ENCODE results near the gene B9D1.

B9D1 gene

DNA sequence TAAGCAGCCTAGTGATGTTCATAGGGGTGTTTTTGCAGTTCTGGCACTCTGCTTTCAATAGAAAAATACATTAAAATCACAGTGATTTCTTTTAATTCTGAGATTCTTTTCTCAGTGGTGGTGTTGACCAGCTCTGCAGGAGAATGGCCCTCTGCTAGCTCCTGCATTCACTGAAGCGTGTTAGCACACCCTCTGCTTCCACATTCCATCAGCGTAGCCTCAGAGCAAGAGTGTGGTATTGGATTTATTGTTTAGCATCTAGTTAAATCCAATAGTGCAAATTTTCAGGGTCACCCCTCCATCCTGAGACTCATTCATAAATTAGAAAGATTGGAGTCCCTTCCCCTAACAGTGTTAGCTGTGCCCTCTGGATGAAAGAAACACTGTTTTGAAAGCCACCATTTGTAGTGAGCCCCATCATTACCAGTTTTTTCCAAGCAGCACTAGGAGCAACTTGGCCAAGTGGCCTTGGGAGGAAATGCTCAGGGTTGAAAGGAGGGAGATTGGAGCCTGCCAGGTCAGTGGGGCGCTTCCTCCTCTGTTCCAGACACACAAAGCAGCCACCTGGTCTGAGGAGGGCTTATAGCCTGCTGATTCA, 45.7 kb downstream of the B9D1 start:
- no peak for DNase-seq

DNA sequence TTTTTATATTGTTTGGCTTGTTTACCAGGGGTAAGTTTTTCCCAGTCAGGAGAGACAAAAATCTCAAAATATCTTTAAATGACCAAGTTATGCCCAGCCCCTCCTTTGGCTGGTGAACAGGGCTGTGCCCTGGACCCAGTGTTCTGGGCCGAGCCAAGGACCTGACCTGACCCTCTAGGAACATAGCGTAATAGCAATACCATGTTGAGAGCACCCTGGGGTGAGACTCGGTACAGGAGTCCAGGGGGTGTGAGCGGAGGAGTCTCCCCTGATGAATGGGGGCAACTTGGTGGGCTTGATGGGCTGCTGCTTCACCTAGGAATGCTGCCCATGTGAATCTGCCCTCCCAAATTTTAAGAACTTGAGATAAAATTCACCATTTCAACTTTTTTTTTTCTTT, 47.4 kb downstream of the B9D1 start:
- no peak for DNase-seq

DNA sequence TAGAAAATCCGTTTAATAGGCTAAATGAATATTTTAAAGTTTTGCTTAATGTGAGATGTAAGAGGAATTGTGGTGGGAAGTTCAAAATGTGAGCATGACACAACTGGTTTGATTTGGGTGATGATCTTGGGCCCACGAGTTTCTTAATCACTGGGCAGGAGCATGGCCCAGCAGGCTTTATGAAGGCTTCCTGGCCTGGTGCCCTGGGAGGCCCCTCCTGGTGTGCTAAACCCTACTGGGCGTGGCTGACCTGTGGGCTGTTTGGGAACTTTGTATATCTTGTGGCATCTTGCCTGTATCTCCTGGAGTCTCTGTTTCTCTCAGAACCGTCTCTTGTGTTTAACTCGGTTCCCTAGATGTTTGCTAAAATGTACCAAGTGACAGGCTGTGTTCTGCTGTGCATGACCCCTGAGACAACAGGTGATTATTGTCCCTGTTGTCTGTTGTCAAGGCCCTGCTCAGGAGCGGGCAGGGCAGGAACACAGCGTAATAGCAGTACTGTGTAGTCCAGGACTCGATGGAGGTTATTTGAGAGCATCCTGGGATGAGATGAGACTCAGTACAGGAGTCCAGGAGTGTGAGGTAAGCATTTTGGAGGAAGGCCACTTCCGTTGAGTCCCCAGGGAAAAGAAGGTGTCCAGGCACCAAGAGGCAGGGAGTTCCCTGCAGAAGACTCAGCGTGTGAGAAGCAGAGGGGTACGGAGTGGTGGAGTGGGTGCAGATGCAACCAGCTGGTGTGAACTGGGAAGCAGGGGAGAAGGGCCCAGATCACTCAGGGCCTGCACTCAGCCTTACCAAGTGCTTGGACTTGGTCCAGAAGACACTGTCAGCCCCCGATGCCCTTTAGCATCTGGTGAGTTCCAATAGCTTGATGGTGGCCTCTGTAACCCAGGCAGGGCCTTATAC, 48.5 kb downstream of the B9D1 start:
- no peak for DNase-seq

DNA sequence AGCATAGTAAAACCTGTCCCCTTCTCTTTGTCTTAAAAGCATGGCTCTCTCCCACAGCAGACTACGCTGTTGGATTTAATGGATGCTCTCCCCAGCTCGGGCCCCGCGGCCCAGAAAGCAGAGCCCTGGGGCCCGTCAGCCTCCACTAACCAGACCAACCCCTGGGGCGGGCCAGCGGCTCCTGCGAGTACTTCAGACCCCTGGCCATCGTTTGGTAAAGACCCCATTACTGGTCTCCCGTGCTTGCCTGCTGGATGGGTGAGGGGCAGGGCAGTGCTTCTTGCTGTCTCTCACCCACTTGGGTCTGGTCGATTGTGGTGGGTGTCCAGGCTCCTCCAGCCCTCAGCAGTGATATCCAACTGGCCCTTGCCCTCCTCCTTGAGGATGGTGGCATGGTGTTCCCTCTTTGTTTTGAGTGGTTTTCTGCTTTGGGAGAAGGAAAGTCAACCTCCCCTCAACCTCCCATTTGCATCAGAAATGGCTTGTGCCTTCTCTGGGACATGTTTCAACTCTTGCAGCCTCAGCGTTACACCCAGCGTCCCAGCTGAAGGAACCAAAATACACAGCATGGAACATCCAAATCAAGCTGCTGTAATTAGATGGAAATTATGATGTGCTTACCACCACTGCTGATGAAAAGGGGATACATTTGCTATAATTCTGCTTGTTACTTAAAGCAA, 49.3 kb downstream of the B9D1 start:
- DNase-seq = no peak

- no peak for DNase-seq
These were observed 50.1 kb downstream of the B9D1 start for GRCh38 chr17:19312406-19312805.

GRCh38 chr17:19311421-19312215, 50.9 kb downstream of the B9D1 start:
- DNase-seq = no peak

DNA sequence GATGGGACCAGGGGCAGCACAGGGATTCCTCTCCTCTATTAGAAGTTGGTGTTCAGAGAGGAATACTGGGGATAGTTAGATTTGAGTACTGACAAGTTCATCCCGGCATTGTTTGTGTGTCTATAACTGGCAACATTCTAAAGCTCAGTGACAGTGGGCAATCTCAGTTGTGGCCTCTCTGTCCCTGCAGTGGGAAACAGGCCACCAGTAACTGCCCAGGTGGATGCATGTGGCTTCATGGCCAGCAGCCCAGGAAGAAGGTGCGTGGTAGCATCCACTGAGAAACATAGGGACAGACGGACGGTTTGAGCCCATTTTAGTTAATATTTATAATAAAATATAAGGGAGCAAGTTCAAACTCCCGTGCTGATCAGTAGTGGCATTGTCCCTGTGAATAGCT, 51.5 kb downstream of the B9D1 start:
- no peak for DNase-seq

- DNase-seq = no peak
These were observed 52.4 kb downstream of the B9D1 start for GRCh38 chr17:19310151-19310550.

DNA sequence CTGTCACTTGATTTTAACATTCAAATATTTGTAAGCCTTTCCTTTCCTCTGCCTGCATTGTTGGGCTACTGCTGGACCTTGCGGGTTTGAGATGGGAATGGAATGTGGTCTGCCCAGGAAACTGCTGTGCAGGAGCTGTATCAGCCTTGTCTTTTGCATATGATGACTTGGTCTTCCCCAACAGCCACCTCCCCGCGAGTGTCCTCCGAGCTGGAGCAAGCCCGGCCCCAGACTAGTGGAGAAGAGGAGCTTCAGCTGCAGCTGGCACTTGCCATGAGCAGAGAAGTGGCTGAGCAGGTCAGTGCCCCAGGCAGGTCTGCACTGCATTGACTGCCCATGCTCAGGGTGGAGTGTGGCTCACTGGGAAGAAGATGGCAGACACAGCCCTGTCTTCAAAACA, 52.8 kb downstream of the B9D1 start:
- DNase-seq = no peak

DNA sequence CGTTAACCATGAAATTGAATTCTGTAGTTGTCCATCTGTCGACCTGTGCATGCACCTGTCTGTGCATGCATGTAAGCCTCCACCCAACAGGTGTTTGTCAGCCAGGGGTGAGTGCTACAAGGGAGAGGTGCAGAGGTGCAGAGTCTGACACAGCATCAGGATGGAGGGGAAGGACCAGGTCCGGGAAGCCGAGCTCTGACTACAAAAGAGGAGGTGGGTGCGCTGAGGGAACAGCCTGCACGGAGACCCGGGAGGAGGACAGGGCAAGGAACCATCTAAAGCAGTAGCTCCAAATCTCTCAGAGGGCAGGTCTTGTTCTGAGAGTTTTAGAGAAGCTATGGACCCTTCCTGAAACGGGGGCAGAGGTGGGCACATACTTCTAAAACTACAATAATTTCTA, 54.1 kb downstream of the B9D1 start:
- DNase-seq = no peak

- DNase-seq = no peak
These were observed 55.0 kb downstream of the B9D1 start for GRCh38 chr17:19307521-19307920.

DNA sequence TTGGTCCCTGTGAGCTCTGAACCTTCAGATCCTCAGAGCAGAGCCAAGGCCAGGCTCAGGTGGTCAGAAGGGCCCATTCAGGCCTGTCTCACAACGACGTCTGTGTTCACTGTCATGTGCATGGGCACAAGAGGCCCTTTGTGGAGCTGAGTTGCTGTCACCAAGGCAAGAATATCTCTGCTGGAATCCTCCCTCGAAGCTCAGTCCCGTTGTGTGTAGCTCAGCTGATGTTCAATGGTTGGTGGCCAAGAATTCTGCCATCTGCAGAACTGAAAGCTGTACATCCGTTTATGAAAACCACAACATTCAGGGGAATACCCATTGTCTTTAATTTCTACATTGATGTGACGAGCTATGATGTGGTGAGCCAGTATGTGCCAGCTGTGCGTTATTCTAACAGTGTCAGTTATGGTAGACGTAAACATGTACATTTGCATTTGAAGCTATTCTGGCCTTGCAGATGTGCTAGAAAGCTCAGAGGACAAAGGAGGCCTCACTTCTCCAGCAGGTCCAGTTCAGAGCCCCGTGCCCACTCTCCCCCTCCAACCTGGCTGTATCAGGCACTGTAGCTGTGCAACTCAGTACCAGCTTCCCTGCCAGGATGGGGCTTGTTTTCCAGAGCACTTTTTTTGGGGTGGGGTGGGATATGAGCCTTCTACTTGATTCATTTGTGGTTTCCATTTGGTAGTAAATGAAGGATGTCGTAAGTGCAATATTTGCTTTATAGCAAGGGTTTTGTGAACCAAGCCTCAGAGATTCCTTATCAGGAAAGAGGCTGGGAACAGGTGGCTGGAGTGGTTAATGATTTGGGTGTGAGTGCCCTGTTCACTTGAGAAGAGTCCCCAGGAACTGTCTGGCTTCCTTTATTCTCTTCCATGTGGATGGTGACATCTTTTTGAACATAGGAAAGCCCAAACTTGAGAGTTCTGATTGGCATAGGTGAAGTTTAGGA, 56.1 kb downstream of the B9D1 start:
- no peak for DNase-seq

GRCh38 chr17:19305761-19306159, 56.8 kb downstream of the B9D1 start:
- DNase-seq = no peak

DNA sequence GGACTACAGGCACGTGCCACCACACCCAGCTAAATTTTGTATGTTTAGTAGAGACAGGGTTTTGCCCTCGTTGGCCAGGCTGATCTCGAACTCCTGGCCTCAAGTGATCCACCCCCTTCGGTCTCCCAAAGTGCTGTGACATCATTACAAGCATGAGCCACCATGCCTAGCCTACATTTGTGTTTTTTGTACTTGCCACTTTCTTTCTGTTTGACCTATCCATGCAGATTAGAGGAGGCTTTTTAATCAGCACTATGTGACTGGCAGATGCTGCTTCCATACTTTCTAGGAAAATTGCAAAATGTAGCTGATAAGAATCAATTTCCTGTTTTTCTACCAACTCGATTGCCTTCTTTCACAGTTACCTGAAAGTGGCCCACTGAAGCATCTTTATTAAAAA, 57.3 kb downstream of the B9D1 start:
- DNase-seq = no peak

DNA sequence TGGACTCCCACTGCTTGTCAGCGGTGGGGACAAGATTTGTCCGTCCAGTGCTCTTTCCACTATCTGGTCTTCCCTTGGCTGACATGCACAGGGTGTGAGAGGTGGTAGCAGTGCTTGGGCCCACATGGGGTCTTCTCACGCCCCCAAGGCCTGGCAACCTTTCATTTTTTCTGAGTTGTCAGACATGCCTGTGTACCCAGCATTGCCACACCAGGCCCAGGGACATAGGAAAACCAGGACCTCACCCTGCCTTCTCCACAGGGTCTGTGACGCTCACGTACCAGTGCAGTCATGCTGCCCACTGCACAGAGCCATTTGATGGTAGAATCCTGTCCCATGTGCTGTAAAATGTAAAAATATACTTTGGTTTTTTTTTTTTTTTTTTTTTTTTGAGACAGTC, 57.8 kb downstream of the B9D1 start:
- DNase-seq = no peak

GRCh38 chr17:19304209-19304608, 58.3 kb downstream of the B9D1 start:
- no peak for DNase-seq

DNA sequence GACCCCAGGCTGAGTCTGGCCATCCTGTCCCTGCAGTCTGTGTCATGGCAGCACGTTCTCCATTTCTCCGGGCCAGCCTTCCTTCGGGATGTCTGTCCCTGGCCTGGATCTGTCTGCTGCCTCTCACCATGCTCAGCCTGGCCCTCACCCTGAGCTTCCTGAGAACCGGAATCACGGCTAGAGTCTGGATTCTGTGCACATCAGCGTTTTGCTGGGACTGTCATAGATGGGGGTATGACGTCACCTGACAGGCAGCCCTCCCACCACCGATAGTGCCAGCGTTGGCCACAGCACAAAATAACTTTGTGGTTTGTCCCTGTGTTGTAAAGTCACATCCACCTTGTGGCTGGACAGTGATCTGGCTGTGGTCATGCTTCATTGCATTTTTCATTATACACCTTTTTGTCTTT, 59.2 kb downstream of the B9D1 start:
- DNase-seq = no peak

DNA sequence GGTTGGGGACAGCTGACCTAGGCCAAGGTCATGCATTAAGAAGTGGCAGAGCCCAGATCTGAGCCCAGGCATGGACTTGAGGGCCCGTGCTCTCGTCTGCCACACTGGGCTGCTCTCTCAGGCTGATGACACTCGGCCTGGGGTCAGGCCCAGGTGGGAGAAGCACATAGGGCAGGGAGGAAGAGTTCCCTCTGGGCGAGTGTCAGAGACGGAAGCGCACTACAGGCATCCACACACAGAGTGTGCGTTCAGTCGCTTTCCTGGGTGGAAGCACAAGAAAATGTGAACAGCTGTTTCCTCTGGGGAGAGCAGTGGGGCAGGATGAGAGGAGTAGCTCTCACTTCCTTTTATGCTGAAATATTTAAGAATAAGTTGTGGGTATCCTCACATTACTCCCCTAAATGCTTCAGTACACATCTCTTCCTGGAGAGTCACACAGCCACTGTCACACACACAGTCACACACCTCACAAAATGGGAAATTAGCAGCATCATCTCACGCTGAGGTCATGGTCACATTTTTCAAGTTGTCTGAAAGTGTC, 59.7 kb downstream of the B9D1 start:
- DNase-seq = no peak

- DNase-seq = no peak
These were observed 60.5 kb downstream of the B9D1 start for GRCh38 chr17:19301973-19302372.

DNA sequence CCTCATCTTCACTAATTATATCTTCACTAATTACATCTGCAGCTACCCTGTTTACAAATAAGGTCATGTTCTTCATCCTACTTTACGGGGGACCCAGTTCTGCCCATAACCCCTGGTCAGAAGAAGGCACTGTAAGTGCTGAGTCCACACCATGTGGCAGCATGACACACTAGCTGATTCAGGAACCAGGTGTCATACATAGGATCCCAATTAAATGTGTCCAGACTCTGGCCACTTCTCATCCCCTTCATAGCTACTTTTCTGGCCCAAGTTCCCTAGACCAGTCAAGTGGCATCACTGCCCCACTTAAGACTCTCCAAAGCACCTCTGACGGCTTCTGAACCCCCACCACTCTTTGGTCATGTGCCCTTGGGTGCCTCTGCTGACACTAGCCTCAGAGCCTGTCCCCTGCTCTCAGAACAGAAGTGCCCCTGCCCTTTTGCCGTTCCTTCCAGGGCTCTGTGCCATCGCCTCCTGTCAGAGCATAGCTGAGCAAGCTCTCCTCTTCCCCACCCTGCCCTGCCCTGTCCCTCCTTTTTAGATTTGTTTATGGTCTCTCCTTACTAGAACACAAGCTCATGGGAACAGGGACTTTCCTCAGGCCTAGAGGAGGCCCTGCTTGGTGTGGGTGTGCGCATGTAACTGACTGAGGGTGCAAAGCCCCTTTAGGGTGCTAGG, 61.1 kb downstream of the B9D1 start:
- no peak for DNase-seq

DNA sequence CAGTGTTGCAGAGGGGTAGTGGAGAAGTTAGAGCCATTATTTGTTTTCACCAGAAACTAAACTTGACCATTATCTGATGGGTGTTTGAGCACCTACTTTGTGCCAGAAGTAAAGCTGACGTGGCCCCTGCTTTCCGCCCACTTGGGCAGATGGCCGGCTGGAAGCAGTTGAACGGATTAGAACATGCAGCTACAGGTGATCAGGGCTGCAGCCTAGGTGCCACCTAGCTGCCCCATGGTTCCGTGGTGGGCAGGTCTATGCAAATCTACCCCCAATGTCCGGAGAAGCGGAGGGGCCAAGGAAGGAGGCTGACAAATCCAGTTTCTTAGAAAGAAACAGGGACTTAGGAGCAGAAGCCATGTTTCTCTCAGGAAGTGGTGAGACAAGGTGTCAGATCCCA, 62.7 kb downstream of the B9D1 start:
- no peak for DNase-seq

All from KG1 (cell line).